Endothelial cell of umbilical vein (primary cell): Measurements from ENCODE around the gene ADGRG2.

Experiments used
- GATA2 ChIP-seq: IDR thresholded peaks from 2 replicates; pipeline ENCODE4 v1.7.0; 2011; ENCODE audit warnings: low read depth, mild to moderate bottlenecking, moderate library complexity, mixed read lengths, low read length; ENCODE audit not compliant: insufficient read length, insufficient read depth
- POLR2A ChIP-seq: IDR thresholded peaks from 2 replicates; pipeline ENCODE4 v1.6.1; 2012; ENCODE audit warnings: low read depth, mild to moderate bottlenecking, control low read depth, low read length

GRCh38 chrX:19057856-19058255, 64.4 kb downstream of the ADGRG2 start:
- no peak for TF ChIP-seq GATA2
- TF ChIP-seq POLR2A = no peak
